A673 (cell line): ENCODE measurements around the gene PLCB2. TPM values are rescaled to one million over a fixed set of nuclear protein-coding genes. Genes with fewer than 3 reads are reported as not detected.

Experiments used
- BruUV-seq: library from RNA; stranded (reverse); fragments of 400-500 nt; replicated peaks from 2 replicates; lab custom pipeline; 2021; lab: Mats Ljungman, UMichigan
- CTCF ChIA-PET: fragments of 300-600 bp; sonication (Branson Sonifier 250); formaldehyde crosslinking; loops from one replicate; lab custom pipeline; 2022; ENCODE audit warnings: antibody characterized with exemption; lab: Charles Lee
- POLR2A ChIA-PET: fragments of 300-600 bp; sonication (Branson Sonifier 250); formaldehyde crosslinking; loops from one replicate; lab custom pipeline; 2022; ENCODE audit warnings: antibody characterized with exemption; ENCODE audit not compliant: low non-redundant PET; lab: Charles Lee
- DNase-seq: peaks from one replicate; pipeline ENCODE4 v3.0.0-alpha.2; 2015; ENCODE audit warnings: low spot score
- H3K27ac ChIP-seq: fragments of 200-600 bp; sonication (generic); 2 replicates; pipeline ENCODE4 v1.5.1; 2016; ENCODE audit warnings: mixed run types, low read depth, mild to moderate bottlenecking, mixed read lengths, antibody characterized with exemption, low read length; ENCODE audit not compliant: poor library complexity, severe bottlenecking
- H3K27me3 ChIP-seq: fragments of 200-600 bp; sonication (generic); replicated peaks from 2 replicates; pipeline ENCODE4 v1.6.1; 2017; ENCODE audit warnings: mixed run types, low read depth, mild to moderate bottlenecking, mixed read lengths, antibody characterized with exemption, low read length; ENCODE audit not compliant: insufficient read depth, poor library complexity
- H3K36me3 ChIP-seq: fragments of 200-600 bp; sonication (generic); 2 replicates; pipeline ENCODE4 v1.6.1; 2016; ENCODE audit warnings: mixed run types, mild to moderate bottlenecking, mixed read lengths, antibody characterized with exemption, low read length; ENCODE audit not compliant: insufficient read depth, poor library complexity, severe bottlenecking
- H3K4me1 ChIP-seq: fragments of 200-600 bp; sonication (generic); 2 replicates; pipeline ENCODE4 v1.6.1; 2017; ENCODE audit warnings: mixed run types, mild to moderate bottlenecking, mixed read lengths, antibody characterized with exemption, low read length; ENCODE audit not compliant: insufficient read depth, poor library complexity, severe bottlenecking
- H3K4me3 ChIP-seq: fragments of 200-600 bp; sonication (generic); 2 replicates; pipeline ENCODE4 v1.5.1; 2016; ENCODE audit warnings: low read depth, mixed run types, mild to moderate bottlenecking, mixed read lengths, low read length; ENCODE audit not compliant: poor library complexity, severe bottlenecking
- H3K9me3 ChIP-seq: fragments of 200-600 bp; sonication (generic); 2 replicates; pipeline ENCODE4 v1.6.1; 2016; ENCODE audit warnings: mixed run types, low read depth, mild to moderate bottlenecking, mixed read lengths, antibody characterized with exemption, low read length; ENCODE audit not compliant: poor library complexity, severe bottlenecking
- CTCF ChIP-seq: fragments of 300-800, 200-600 bp; sonication (generic); conservative IDR thresholded peaks from 2 replicates; pipeline ENCODE4 v1.5.1; 2017; ENCODE audit warnings: low read depth, mild to moderate bottlenecking, antibody characterized with exemption, low read length, moderate library complexity, mixed read lengths
- EZH2 ChIP-seq: fragments of 200-600 bp; sonication (generic); IDR thresholded peaks from 2 replicates; pipeline ENCODE4 v1.6.1; 2017; ENCODE audit warnings: borderline replicate concordance, low read depth, mild to moderate bottlenecking, mixed read lengths, antibody characterized with exemption, low read length; ENCODE audit not compliant: poor library complexity, severe bottlenecking
- intact Hi-C: fragments of 100-400 bp; cut with micrococcal nuclease; formaldehyde crosslinking; loops from one replicate; pipeline ENCODE4 v1.10.0; 2022; ENCODE audit not compliant: unreplicated experiment
- total RNA-seq: library from RNA; stranded (reverse); gene quantifications from 2 replicates; pipeline ENCODE4 v1.2.3, GENCODE V29; 2021

Gene PLCB2
- total RNA-seq, 1 experiment from 2014 or later = 5.6 TPM

- H3K4me3 ChIP-seq = no peak overlapping the region
- no TSS peak for BruUV-seq
- peaks cover 10% of the 10 kb centered on the region for H3K4me1 ChIP-seq
- TF ChIP-seq CTCF = no peak
- no peak for TF ChIP-seq EZH2
- intact Hi-C loops = no loop called here
- CTCF ChIA-PET = interaction anchor here (1.5 kb wide), 1 partner anchor 14 kb away, joined by 3 read pairs; no protein-coding TSS in a partner anchor
- no peaks in the 10 kb centered on the region for H3K36me3 ChIP-seq
- no peaks in the 10 kb centered on the region for H3K9me3 ChIP-seq
- POLR2A ChIA-PET = no interaction called here
- no peaks in the 10 kb centered on the region for H3K27me3 ChIP-seq
- no peak for DNase-seq
- H3K27ac ChIP-seq = no peak overlapping the region
Measured at GRCh38 chr15:40256638-40257235, 51.0 kb downstream of the PLCB2 start.

- Histone ChIP-seq H3K9me3 (no peaks in the 10 kb centered on the region), H3K27me3 (no peaks in the 10 kb centered on the region), H3K4me3 (no peak overlapping the region), H3K4me1 (peaks cover 10% of the 10 kb centered on the region), H3K36me3 (no peaks in the 10 kb centered on the region), H3K27ac (no peak overlapping the region)
- intact Hi-C loops = no loop called here
- BruUV-seq = no TSS peak
- POLR2A ChIA-PET = no interaction called here
- CTCF ChIA-PET = interaction anchor here (0.6 kb wide), 1 partner anchor 50 kb away, joined by 7 read pairs; no protein-coding TSS in a partner anchor
- no peak for DNase-seq
- TF ChIP-seq CTCF (no peak), EZH2 (no peak)
Measured at GRCh38 chr15:40255033-40255432, 52.7 kb downstream of the PLCB2 start.

- Histone ChIP-seq H3K4me1 (peaks cover 10% of the 10 kb centered on the region), H3K27me3 (no peaks in the 10 kb centered on the region), H3K9me3 (no peaks in the 10 kb centered on the region), H3K4me3 (no peak overlapping the region), H3K36me3 (no peaks in the 10 kb centered on the region), H3K27ac (no peak overlapping the region)
- TF ChIP-seq EZH2 (no peak), CTCF (no peak)
- intact Hi-C loops = no loop called here
- no TSS peak for BruUV-seq
- ChIA-PET CTCF (interaction anchor here (0.6 kb wide), 1 partner anchor 50 kb away, joined by 7 read pairs; no protein-coding TSS in a partner anchor), POLR2A (no interaction called here)
- no peak for DNase-seq
Measured at GRCh38 chr15:40254452-40254851, 53.3 kb downstream of the PLCB2 start.
